Naive thymus-derived CD8-positive, alpha-beta T cell (primary cell): ENCODE measurements around the gene RHOH. TPM values are rescaled to one million over a fixed set of nuclear protein-coding genes. Genes with fewer than 3 reads are reported as not detected.
A peak's percentile ranks its signal among the peaks of the same experiment; 100 is the strongest.

Experiments used
- ATAC-seq, 2 donors: fragments of 150-1000 bp; cut with Tn5 transposase in 1 of 2; sonication (Bioruptor Pico), chemical (Tn5 transposase) in 1 of 2; 1 replicate in 1 of 2; 2 replicates in 1 of 2; pipeline ENCODE4 v1.10.0; 2021; ENCODE audit warnings: mild to moderate bottlenecking in 2 of 2, moderate library complexity in 2 of 2
- POLR2A ChIA-PET: fragments of 350-600 bp; sonication (Branson Sonifier 250); formaldehyde crosslinking; loops from one replicate; lab custom pipeline; 2021; ENCODE audit warnings: antibody characterized with exemption; lab: Charles Lee
- DNase-seq, 10 donors: peaks; one replicate each; pipeline versions ENCODE4 v3.0.0 to v3.0.0-alpha.2; 2020 to 2022
- H3K27ac Mint-ChIP-seq, 10 donors: one replicate each; pipeline ENCODE4 v1.8.0; 2020 to 2022; ENCODE audit warnings: mild to moderate bottlenecking in 10 of 10, mixed read lengths in 10 of 10, moderate library complexity in 4 of 10, inconsistent platforms in 1 of 10
- H3K27me3 Mint-ChIP-seq, 5 donors: one replicate each; pipeline ENCODE4 v1.8.0; 2021 to 2022; ENCODE audit warnings: mixed read lengths in 5 of 5
- H3K36me3 Mint-ChIP-seq, 3 donors: one replicate each; pipeline ENCODE4 v1.8.0; 2020 to 2022; ENCODE audit warnings: mixed read lengths in 3 of 3, mild to moderate bottlenecking in 2 of 3, inconsistent platforms in 1 of 3
- H3K4me1 Mint-ChIP-seq, 4 donors: one replicate each; pipeline ENCODE4 v1.8.0; 2021 to 2022; ENCODE audit warnings: mixed read lengths in 4 of 4
- H3K4me3 Mint-ChIP-seq, 10 donors: one replicate each; pipeline ENCODE4 v1.8.0; 2020 to 2022; ENCODE audit warnings: mild to moderate bottlenecking in 10 of 10, mixed read lengths in 10 of 10, moderate library complexity in 6 of 10, inconsistent platforms in 1 of 10
- H3K9me3 Mint-ChIP-seq, 9 donors: one replicate each; pipeline ENCODE4 v1.8.0; 2020 to 2022; ENCODE audit warnings: mixed read lengths in 9 of 9, mild to moderate bottlenecking in 3 of 9, inconsistent platforms in 1 of 9, moderate library complexity in 1 of 9
- polyA plus RNA-seq, 3 donors: library from polyadenylated mRNA; unstranded; fragments of 300-500 nt; fragmentation: Illumina TruSeq; gene quantifications; one replicate each; pipeline ENCODE4 v1.2.3, GENCODE V29; 2021
- total RNA-seq, 8 experiments: library from RNA in 2 of 8; stranded (reverse) in 2 of 8; gene quantifications; one replicate each; pipeline ENCODE4 v1.2.3 and lab custom pipeline; 2021 to 2026

The RHOH gene
- total and polyA plus RNA-seq, 5 experiments from 2014 or later = 233 to 416 (median 328) TPM

DNA sequence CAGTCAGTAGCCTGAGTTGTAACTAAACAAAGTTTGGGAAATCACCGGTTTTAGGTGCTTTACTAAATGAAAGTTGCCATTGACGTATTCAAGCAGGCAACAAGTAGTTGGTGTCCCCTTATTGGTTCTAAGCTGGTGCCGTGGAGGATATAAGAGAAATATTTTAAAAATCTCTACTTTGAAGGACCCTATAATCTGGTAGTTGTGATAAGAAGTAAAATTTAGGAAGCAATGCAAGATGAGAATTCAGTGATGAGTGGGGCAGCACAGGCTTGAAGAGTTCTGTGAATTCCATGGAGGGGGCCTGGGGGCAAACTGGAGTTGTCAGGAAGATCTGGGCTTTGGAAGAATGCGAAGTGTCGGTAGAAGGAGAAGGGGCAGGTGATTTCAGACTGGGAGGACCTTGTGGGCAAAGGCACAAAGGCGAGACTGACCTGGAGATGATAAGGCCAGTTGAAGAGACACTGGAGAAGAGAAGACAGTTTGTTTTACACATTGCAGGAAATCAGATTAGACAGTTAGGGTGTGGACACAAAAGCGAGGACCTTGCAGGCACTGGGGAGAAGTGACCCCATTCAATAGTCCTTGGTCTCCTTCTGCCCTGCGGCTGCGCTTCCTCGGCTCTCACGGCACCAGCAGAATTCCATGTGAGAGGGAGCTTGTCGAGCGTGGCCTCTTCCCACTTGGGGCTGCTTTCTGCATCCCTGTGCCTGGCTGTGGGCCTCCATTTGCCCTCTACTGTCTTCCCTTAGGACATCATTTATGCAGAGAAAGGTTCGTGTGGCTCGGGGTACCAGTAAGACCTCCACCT is 1.3 kb downstream of the RHOH start:
- Mint-ChIP-seq H3K27ac (peak overlapping the region; percentile 94 to 100 (median 99)), H3K27me3 (peaks cover 0 to 1% (median 0%) of the 10 kb centered on the region in 5 donors), H3K4me1 (peaks cover 33 to 70% (median 56%) of the 10 kb centered on the region in 4 donors), H3K4me3 (peak overlapping the region; percentile 94 to 100 (median 98)), H3K9me3 (peaks cover 0 to 5% (median 0%) of the 10 kb centered on the region in 9 donors), H3K36me3 (peaks cover 34 to 51% (median 42%) of the 10 kb centered on the region in 3 donors)
- ATAC-seq = peak; percentile 35 to 51
- POLR2A ChIA-PET = interaction anchor here (0.6 to 8.8 kb wide), 18 partner anchors 12 to 142 kb away, joined by 3 to 244 read pairs (median 24); partner anchors contain the start of gene N4BP2
- DNase-seq = peak in 7 of 10 donors; percentile 49 to 85 (median 69)

- DNase-seq (peak in 6 of 10 donors; percentile 53 to 73 (median 60)), ATAC-seq (peak; percentile 7 to 9)
- peak overlapping the region; percentile 94 to 100 (median 99) for H3K27ac Mint-ChIP-seq
- H3K27me3 Mint-ChIP-seq = no peaks in the 10 kb centered on the region
- H3K4me1 Mint-ChIP-seq = peaks cover 32 to 71% (median 55%) of the 10 kb centered on the region in 4 donors
- H3K4me3 Mint-ChIP-seq = peak overlapping the region; percentile 94 to 100 (median 98)
- POLR2A ChIA-PET = interaction anchor here (0.5 to 8.8 kb wide), 17 partner anchors 8 to 143 kb away, joined by 3 to 244 read pairs (median 32); partner anchors contain the start of gene N4BP2
- peaks cover 34 to 61% (median 49%) of the 10 kb centered on the region in 3 donors for H3K36me3 Mint-ChIP-seq
- H3K9me3 Mint-ChIP-seq = peaks cover 0 to 5% (median 0%) of the 10 kb centered on the region in 9 donors
These were observed 2.4 kb downstream of the RHOH start for GRCh38 chr4:40199179-40199670.

DNA sequence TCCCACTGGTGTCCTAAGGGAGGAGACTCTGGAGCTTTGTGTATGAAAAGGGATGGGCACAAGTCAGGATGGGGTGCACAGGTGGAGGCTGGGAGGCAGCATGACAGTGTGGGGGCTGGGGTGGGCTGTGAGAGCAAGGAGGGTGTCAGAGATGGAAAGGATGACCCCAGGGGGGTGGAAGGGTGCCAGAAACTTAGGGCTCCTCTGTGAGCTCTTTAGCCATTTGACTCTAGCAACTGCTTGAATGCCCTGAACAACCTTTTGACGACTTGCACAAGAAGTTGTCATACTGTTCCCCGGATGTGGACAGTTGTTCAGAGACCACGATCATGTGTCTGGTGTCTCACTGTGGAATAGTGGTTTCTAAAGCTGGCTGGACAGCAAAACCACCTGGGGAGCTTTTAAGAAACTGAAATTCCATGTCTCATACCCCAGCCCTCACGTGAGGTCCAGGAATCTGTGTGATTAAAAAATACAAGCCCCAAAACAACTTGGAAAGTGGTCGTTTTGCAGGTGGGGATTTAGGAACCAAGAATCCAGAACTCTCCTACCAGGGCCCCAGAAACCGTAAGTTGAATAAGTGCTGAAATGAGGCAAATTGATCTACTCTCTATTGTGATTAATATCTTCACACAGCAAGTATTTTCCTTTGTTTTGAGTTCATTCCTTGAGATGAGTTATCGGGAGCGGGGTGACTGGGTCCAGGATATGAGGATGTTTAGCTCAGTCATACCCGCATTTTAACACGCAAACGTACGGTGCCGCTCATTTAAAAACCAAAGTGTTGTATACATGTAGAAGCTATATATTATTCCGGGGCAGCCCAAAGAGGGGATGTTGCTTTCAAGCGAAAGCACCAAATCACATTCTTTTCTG is 3.4 kb downstream of the RHOH start:
- POLR2A ChIA-PET = interaction anchor here (0.7 to 8.8 kb wide), 20 partner anchors 9 to 144 kb away, joined by 3 to 244 read pairs (median 21); partner anchors contain the start of gene N4BP2
- H3K27ac Mint-ChIP-seq = peak overlapping the region; percentile 94 to 100 (median 99)
- H3K4me3 Mint-ChIP-seq = peak overlapping the region; percentile 94 to 100 (median 98)
- peaks cover 34 to 71% (median 56%) of the 10 kb centered on the region in 4 donors for H3K4me1 Mint-ChIP-seq
- H3K36me3 Mint-ChIP-seq = peaks cover 34 to 69% (median 54%) of the 10 kb centered on the region in 3 donors
- H3K27me3 Mint-ChIP-seq = no peaks in the 10 kb centered on the region
- peaks cover 0 to 5% (median 0%) of the 10 kb centered on the region in 9 donors for H3K9me3 Mint-ChIP-seq
- ATAC-seq (peak; percentile 13 to 18), DNase-seq (peak in 8 of 10 donors; percentile 45 to 78 (median 68))

- ATAC-seq (no peak), DNase-seq (peak in 3 of 10 donors; percentile 35 to 53 (median 50))
- Mint-ChIP-seq H3K27ac (peak overlapping the region; percentile 94 to 100 (median 99)), H3K36me3 (peaks cover 34 to 77% (median 63%) of the 10 kb centered on the region in 3 donors), H3K4me3 (peak overlapping the region; percentile 94 to 100 (median 98)), H3K27me3 (no peaks in the 10 kb centered on the region), H3K4me1 (peaks cover 33 to 71% (median 55%) of the 10 kb centered on the region in 4 donors), H3K9me3 (peaks cover 0 to 5% (median 0%) of the 10 kb centered on the region in 9 donors)
- POLR2A ChIA-PET = interaction anchor here (0.7 to 13.9 kb wide), 19 partner anchors 9 to 145 kb away, joined by 3 to 376 read pairs (median 32); partner anchors contain the start of gene N4BP2
These were observed 4.3 kb downstream of the RHOH start for GRCh38 chr4:40200875-40201801.

DNA sequence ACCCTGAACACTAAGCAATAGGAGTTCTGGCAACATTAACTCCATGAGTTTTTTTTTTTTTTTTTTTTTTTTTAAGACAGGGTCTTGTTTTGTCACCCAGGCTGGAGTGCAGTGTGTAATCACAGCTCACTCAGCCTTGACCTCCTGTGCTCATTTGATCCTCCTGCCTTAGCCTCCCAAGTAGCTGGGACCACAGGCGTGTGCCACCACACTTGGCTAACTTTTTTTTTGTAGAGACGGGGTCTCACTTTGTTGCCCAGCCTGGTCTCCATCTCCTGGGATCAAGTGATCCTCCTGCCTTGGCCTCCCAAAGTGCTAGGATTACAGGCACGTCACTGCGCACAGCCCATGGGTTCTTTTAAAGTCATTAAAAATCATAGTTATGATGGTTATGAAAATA is 5.1 kb downstream of the RHOH start:
- H3K4me3 Mint-ChIP-seq = peak overlapping the region; percentile 94 to 100 (median 98)
- peaks cover 0 to 5% (median 0%) of the 10 kb centered on the region in 9 donors for H3K9me3 Mint-ChIP-seq
- no peaks in the 10 kb centered on the region for H3K27me3 Mint-ChIP-seq
- H3K4me1 Mint-ChIP-seq = peaks cover 31 to 68% (median 54%) of the 10 kb centered on the region in 4 donors
- POLR2A ChIA-PET = interaction anchor here (0.9 to 13.9 kb wide), 9 partner anchors 13 to 115 kb away, joined by 3 to 376 read pairs (median 5); no protein-coding TSS in a partner anchor
- ATAC-seq (no peak), DNase-seq (peak in 1 of 10 donors; percentile 4)
- H3K36me3 Mint-ChIP-seq = peaks cover 34 to 83% (median 67%) of the 10 kb centered on the region in 3 donors
- peak overlapping the region; percentile 94 to 100 (median 99) for H3K27ac Mint-ChIP-seq

DNA sequence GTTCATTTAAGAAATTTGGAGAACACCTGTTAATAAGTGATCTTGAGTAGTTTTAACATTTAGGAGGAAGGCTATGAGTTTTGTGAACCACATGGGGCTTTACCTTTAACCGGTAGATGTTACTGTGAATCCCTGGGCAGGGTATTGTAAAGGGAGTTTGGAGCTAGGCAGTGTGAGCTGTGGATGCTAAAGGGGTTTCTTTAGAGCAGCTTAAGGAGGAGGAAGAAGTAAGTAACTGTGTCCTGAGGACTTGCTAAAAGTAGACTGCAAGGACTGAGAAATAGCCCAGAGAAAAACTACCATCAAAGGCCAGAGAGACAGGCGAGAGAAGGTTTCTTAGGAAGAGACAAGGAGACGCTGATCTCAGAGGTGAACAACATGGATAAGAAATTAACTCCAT is 5.6 kb downstream of the RHOH start:
- H3K36me3 Mint-ChIP-seq = peaks cover 38 to 89% (median 71%) of the 10 kb centered on the region in 3 donors
- ATAC-seq (no peak), DNase-seq (peak in 3 of 10 donors; percentile 25 to 40 (median 38))
- no peaks in the 10 kb centered on the region for H3K27me3 Mint-ChIP-seq
- peak overlapping the region; percentile 94 to 100 (median 98) for H3K4me3 Mint-ChIP-seq
- peak overlapping the region; percentile 88 to 100 (median 99) for H3K27ac Mint-ChIP-seq
- peaks cover 0 to 5% (median 0%) of the 10 kb centered on the region in 9 donors for H3K9me3 Mint-ChIP-seq
- H3K4me1 Mint-ChIP-seq = peaks cover 34 to 74% (median 57%) of the 10 kb centered on the region in 4 donors
- POLR2A ChIA-PET = interaction anchor here (0.6 to 13.9 kb wide), 13 partner anchors 11 to 115 kb away, joined by 3 to 376 read pairs (median 5); no protein-coding TSS in a partner anchor

DNA sequence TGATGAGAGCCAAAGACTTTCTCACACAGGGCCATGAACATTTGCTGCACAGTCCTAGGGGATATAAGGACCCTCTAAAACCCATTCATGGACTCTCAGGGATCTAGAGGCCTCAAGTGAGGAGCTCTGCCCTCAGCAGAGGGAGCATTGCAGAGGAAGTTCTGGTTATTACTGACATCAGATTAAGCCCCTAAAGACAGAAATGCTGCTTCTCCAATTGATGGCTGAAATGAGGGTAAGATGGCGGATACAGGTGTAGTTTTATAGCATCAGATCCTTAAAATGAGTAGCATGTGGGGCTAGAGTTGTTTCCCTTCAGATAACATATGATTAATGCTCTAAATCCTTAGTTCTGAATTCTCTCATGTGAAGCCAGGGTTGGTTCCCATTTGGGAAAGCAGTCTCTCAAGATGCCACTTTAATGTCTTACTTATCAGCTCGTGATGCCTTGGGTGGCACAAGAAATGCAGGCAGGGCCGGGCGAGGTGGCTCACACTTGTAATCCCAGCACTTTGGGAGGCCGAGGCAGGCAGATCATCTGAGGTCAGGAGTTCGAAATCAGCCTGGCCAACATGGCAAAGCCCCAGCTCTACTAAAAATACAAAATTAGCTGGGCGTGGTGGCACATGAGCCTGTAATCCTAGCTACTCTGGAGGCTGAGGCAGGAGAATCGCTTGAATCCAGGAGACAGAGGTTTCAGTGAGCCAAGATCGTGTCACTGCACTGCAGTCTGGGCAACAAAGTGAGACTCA is 7.9 kb downstream of the RHOH start:
- POLR2A ChIA-PET = interaction anchor here (0.7 to 13.9 kb wide), 18 partner anchors 7 to 105 kb away, joined by 3 to 376 read pairs (median 6); partner anchors contain the start of gene RHOH
- ATAC-seq (peak in 1 of 2 donors; percentile 5), DNase-seq (peak in 3 of 10 donors; percentile 30 to 33 (median 30))
- Mint-ChIP-seq H3K4me3 (peak overlapping the region; percentile 94 to 100 (median 98)), H3K4me1 (peaks cover 36 to 90% (median 66%) of the 10 kb centered on the region in 4 donors), H3K36me3 (peaks cover 16 to 84% (median 57%) of the 10 kb centered on the region in 3 donors), H3K9me3 (no peaks in the 10 kb centered on the region), H3K27me3 (no peaks in the 10 kb centered on the region), H3K27ac (peak overlapping the region; percentile 88 to 100 (median 95))

- H3K27ac Mint-ChIP-seq = peak overlapping the region; percentile 88 to 100 (median 95)
- peak overlapping the region; percentile 94 to 100 (median 98) for H3K4me3 Mint-ChIP-seq
These were observed 8.7 kb downstream of the RHOH start for GRCh38 chr4:40205259-40206198.

GRCh38 chr4:40206426-40206825 is 9.6 kb downstream of the RHOH start:
- DNase-seq (no peak), ATAC-seq (peak in 1 of 2 donors; percentile 15)
- H3K27me3 Mint-ChIP-seq = no peaks in the 10 kb centered on the region
- H3K27ac Mint-ChIP-seq = peak overlapping the region; percentile 88 to 100 (median 95)
- peak overlapping the region; percentile 94 to 100 (median 98) for H3K4me3 Mint-ChIP-seq
- POLR2A ChIA-PET = interaction anchor here (0.6 to 13.9 kb wide), 13 partner anchors 9 to 150 kb away, joined by 3 to 376 read pairs (median 7); partner anchors contain the start of genes N4BP2 and RHOH
- peaks cover 37 to 90% (median 75%) of the 10 kb centered on the region in 4 donors for H3K4me1 Mint-ChIP-seq
- H3K36me3 Mint-ChIP-seq = peaks cover 10 to 81% (median 49%) of the 10 kb centered on the region in 3 donors
- no peaks in the 10 kb centered on the region for H3K9me3 Mint-ChIP-seq

More at GRCh38 chr4:40205259-40206198, 8.7 kb downstream of the RHOH start:
- Mint-ChIP-seq H3K9me3 (no peaks in the 10 kb centered on the region), H3K27me3 (no peaks in the 10 kb centered on the region), H3K4me1 (peaks cover 32 to 91% (median 69%) of the 10 kb centered on the region in 4 donors), H3K36me3 (peaks cover 12 to 83% (median 53%) of the 10 kb centered on the region in 3 donors)
- POLR2A ChIA-PET = interaction anchor here (0.7 to 13.9 kb wide), 23 partner anchors 8 to 107 kb away, joined by 3 to 376 read pairs (median 6); partner anchors contain the start of gene RHOH
- DNase-seq = no peak
- peak; percentile 29 to 42 for ATAC-seq
